Diencephalon (tissue), 1 donor: ENCODE results near the gene TTLL12. TPM values are rescaled to one million over a fixed set of nuclear protein-coding genes. Genes with fewer than 3 reads are reported as not detected.

ENCODE experiments used
- total RNA-seq: library from RNA; depleted of rRNA; stranded (reverse); fragments of >200 nt; gene quantifications from one replicate; pipeline ENCODE4 v1.2.3, GENCODE V29; 2014

TTLL12 gene
- total RNA-seq: 24.2 TPM

GRCh38 chr22:43186272-43187170, at the start of gene TTLL12:
TSS of gene TTLL12 (minus strand) at chr22:43187134. CDS start at chr22:43187069, 65 bp downstream.

GRCh38 chr22:43151251-43152002, 35.5 kb downstream of the TTLL12 start, which contains the start of gene TSPO:
TSS of gene TSPO (plus strand) at chr22:43151559. CDS start at chr22:43159239, 7,680 bp downstream.

GRCh38 chr22:43142880-43143562, 43.9 kb downstream of the TTLL12 start, which contains the start of gene MCAT:
TSS of gene MCAT (minus strand) at chr22:43143398. CDS start at chr22:43143348, 50 bp downstream.

Other genes starting within 250 kb of the TTLL12 start
- gene PACSIN2, start 172.0 kb downstream of the TTLL12 start, total RNA-seq: 28.6 TPM
- gene TTLL1, start 97.7 kb downstream of the TTLL12 start, total RNA-seq: 45.2 TPM
- gene BIK, start 76.4 kb downstream of the TTLL12 start, total RNA-seq: 0.46 TPM
- gene MCAT, start 43.7 kb downstream of the TTLL12 start, total RNA-seq: 24.2 TPM
- gene TSPO, start 35.6 kb downstream of the TTLL12 start, total RNA-seq: 16.1 TPM
- gene SCUBE1, start 156.2 kb upstream of the TTLL12 start, total RNA-seq: 3.9 TPM
- gene MPPED1, start 224.9 kb upstream of the TTLL12 start, total RNA-seq: 14.1 TPM